ENCODE data around the gene CDKAL1. TPM values are rescaled to one million over a fixed set of nuclear protein-coding genes. Genes with fewer than 3 reads are reported as not detected.

Gene CDKAL1
- total RNA-seq, 2 donors from 2014 or later = 12.1 to 19.0 TPM

GRCh38 chr6:20572288-20572687, 38.0 kb downstream of the CDKAL1 start:
- Histone ChIP-seq H3K27ac (no peak overlapping the region), H3K36me3 (no peaks in the 10 kb centered on the region), H3K9me3 (no peaks in the 10 kb centered on the region), H3K4me3 (no peak overlapping the region), H3K4me1 (replicated peaks) (no peaks in the 10 kb centered on the region), H3K27me3 (replicated peaks; ENCODE audit: insufficient read depth) (no peaks in the 10 kb centered on the region)
- intact Hi-C loops (cut with DNase I) = no loop called here
- DNase-seq (ENCODE audit: low spot score) = no peak
- WGBS = 73% methylated on average over 2 of the region's 2 CpGs
- TF ChIP-seq POLR2AphosphoS5 (IDR thresholded peaks at IDR 0.05) (no peak), CTCF (IDR thresholded peaks at IDR 0.05) (no peak), POLR2A (IDR thresholded peaks at IDR 0.05) (no peak)

- intact Hi-C loops (cut with DNase I) = no loop called here
- H3K27me3 ChIP-seq (replicated peaks; ENCODE audit: insufficient read depth) = no peaks in the 10 kb centered on the region
- H3K36me3 ChIP-seq = no peaks in the 10 kb centered on the region
- H3K27ac ChIP-seq = no peak overlapping the region
- 94% methylated on average over 1 of the region's 1 CpG for WGBS
- H3K9me3 ChIP-seq = no peaks in the 10 kb centered on the region
- no peak for DNase-seq (ENCODE audit: low spot score)
- H3K4me3 ChIP-seq = no peak overlapping the region
- no peaks in the 10 kb centered on the region for H3K4me1 ChIP-seq (replicated peaks)
- TF ChIP-seq POLR2AphosphoS5 (IDR thresholded peaks at IDR 0.05) (peak; percentile 14), CTCF (IDR thresholded peaks at IDR 0.05) (no peak)
These were observed 38.7 kb downstream of the CDKAL1 start for GRCh38 chr6:20572940-20573339.

- Histone ChIP-seq H3K27ac (no peak overlapping the region), H3K4me3 (no peak overlapping the region), H3K36me3 (no peaks in the 10 kb centered on the region), H3K27me3 (replicated peaks; ENCODE audit: insufficient read depth) (no peaks in the 10 kb centered on the region), H3K4me1 (replicated peaks) (no peaks in the 10 kb centered on the region), H3K9me3 (no peaks in the 10 kb centered on the region)
- intact Hi-C loops (cut with DNase I) = no loop called here
- DNase-seq (ENCODE audit: low spot score) = no peak
- TF ChIP-seq POLR2AphosphoS5 (IDR thresholded peaks at IDR 0.05) (no peak), CTCF (IDR thresholded peaks at IDR 0.05) (no peak), POLR2A (IDR thresholded peaks at IDR 0.05) (no peak)
These were observed 40.1 kb downstream of the CDKAL1 start for GRCh38 chr6:20574355-20574754.

GRCh38 chr6:20575125-20575524, 40.9 kb downstream of the CDKAL1 start:
- no peaks in the 10 kb centered on the region for H3K9me3 ChIP-seq
- intact Hi-C loops (cut with DNase I) = no loop called here
- H3K4me1 ChIP-seq (replicated peaks) = no peaks in the 10 kb centered on the region
- no peak for DNase-seq (ENCODE audit: low spot score)
- TF ChIP-seq CTCF (IDR thresholded peaks at IDR 0.05) = no peak
- TF ChIP-seq POLR2A (IDR thresholded peaks at IDR 0.05) = no peak
- no peak for TF ChIP-seq POLR2AphosphoS5 (IDR thresholded peaks at IDR 0.05)
- no peak overlapping the region for H3K27ac ChIP-seq
- WGBS = 58% methylated on average over 1 of the region's 1 CpG
- no peaks in the 10 kb centered on the region for H3K36me3 ChIP-seq
- H3K4me3 ChIP-seq = no peak overlapping the region
- H3K27me3 ChIP-seq (replicated peaks; ENCODE audit: insufficient read depth) = no peaks in the 10 kb centered on the region

GRCh38 chr6:20575704-20576451, 41.6 kb downstream of the CDKAL1 start:
- Histone ChIP-seq H3K27ac (no peak overlapping the region), H3K27me3 (replicated peaks; ENCODE audit: insufficient read depth) (no peaks in the 10 kb centered on the region), H3K4me1 (replicated peaks) (no peaks in the 10 kb centered on the region), H3K36me3 (no peaks in the 10 kb centered on the region), H3K4me3 (no peak overlapping the region), H3K9me3 (no peaks in the 10 kb centered on the region)
- DNase-seq (ENCODE audit: low spot score) = no peak
- intact Hi-C loops (cut with DNase I) = no loop called here
- WGBS = 79% methylated on average over 4 of the region's 4 CpGs
- TF ChIP-seq POLR2AphosphoS5 (IDR thresholded peaks at IDR 0.05) = no peak
- no peak for TF ChIP-seq CTCF (IDR thresholded peaks at IDR 0.05)
- TF ChIP-seq POLR2A (IDR thresholded peaks at IDR 0.05) = no peak

All from prostate gland (tissue), 2 donors.